Measurements from ENCODE around the gene GOLGA8A.

GOLGA8A gene

GRCh38 chr15:34442891-34443290, 5.3 kb upstream of the GOLGA8A start:
- no peak for TF ChIP-seq SNAI2 (CRISPR knock-in tag; IDR thresholded peaks at IDR 0.05)
- TF ChIP-seq ARNTL (CRISPR knock-in tag; IDR thresholded peaks at IDR 0.05; ENCODE audit: borderline replicate concordance, low read depth), result no peak
- TF ChIP-seq ZFP30 (CRISPR knock-in tag; IDR thresholded peaks at IDR 0.05), result no peak
- no peak for TF ChIP-seq RARB (CRISPR knock-in tag; IDR thresholded peaks at IDR 0.05)
- TF ChIP-seq, protein P1, sequence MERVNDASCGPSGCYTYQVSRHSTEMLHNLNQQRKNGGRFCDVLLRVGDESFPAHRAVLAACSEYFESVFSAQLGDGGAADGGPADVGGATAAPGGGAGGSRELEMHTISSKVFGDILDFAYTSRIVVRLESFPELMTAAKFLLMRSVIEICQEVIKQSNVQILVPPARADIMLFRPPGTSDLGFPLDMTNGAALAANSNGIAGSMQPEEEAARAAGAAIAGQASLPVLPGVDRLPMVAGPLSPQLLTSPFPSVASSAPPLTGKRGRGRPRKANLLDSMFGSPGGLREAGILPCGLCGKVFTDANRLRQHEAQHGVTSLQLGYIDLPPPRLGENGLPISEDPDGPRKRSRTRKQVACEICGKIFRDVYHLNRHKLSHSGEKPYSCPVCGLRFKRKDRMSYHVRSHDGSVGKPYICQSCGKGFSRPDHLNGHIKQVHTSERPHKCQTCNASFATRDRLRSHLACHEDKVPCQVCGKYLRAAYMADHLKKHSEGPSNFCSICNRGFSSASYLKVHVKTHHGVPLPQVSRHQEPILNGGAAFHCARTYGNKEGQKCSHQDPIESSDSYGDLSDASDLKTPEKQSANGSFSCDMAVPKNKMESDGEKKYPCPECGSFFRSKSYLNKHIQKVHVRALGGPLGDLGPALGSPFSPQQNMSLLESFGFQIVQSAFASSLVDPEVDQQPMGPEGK (CRISPR knock-in tag; IDR thresholded peaks at IDR 0.05; ENCODE audit: borderline replicate concordance), result no peak
- ATAC-seq, result no peak

DNA sequence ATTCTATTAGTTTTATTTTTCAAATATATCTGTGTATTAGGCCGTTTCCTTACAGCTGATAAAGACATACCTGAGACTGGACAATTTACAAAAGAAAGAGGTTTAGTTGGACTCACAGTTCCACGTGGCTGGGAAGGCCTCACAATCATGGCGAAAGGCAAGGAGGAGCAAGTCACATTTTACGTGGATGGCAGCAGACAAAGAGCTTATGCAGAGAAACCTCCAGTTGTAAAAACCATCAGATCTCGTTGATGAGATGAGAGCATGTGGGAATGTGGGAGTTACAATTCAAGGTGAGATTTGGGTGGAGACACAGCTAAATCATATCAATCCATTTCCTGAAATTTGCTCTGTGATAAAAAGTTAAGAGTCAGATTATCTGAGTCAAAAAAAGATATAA, 2.3 kb upstream of the GOLGA8A start:
- no peak for ATAC-seq
- TF ChIP-seq ZFP3 (CRISPR knock-in tag; IDR thresholded peaks at IDR 0.05), result no peak
- no peak for TF ChIP-seq ZFP30 (CRISPR knock-in tag; IDR thresholded peaks at IDR 0.05)
- no peak for TF ChIP-seq GLIS3 (CRISPR knock-in tag; IDR thresholded peaks at IDR 0.05)
- no peak for TF ChIP-seq ZC3H10 (CRISPR knock-in tag; IDR thresholded peaks at IDR 0.05)
- no peak for TF ChIP-seq TOX (CRISPR knock-in tag; IDR thresholded peaks at IDR 0.05; ENCODE audit: borderline replicate concordance)
- no peak for TF ChIP-seq PPARA (CRISPR knock-in tag; IDR thresholded peaks at IDR 0.05; ENCODE audit: borderline replicate concordance)
- TF ChIP-seq, protein P2, sequence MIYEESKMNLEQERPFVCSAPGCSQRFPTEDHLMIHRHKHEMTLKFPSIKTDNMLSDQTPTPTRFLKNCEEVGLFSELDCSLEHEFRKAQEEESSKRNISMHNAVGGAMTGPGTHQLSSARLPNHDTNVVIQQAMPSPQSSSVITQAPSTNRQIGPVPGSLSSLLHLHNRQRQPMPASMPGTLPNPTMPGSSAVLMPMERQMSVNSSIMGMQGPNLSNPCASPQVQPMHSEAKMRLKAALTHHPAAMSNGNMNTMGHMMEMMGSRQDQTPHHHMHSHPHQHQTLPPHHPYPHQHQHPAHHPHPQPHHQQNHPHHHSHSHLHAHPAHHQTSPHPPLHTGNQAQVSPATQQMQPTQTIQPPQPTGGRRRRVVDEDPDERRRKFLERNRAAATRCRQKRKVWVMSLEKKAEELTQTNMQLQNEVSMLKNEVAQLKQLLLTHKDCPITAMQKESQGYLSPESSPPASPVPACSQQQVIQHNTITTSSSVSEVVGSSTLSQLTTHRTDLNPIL (CRISPR knock-in tag; IDR thresholded peaks at IDR 0.05; ENCODE audit: low read depth), result no peak
- no peak for TF ChIP-seq RARB (CRISPR knock-in tag; IDR thresholded peaks at IDR 0.05)
- TF ChIP-seq OSR1 (CRISPR knock-in tag; IDR thresholded peaks at IDR 0.05), result no peak
- no peak for TF ChIP-seq SNAI2 (CRISPR knock-in tag; IDR thresholded peaks at IDR 0.05)
- TF ChIP-seq ISL1 (CRISPR knock-in tag; IDR thresholded peaks at IDR 0.05), result no peak
- TF ChIP-seq ZNF8 (CRISPR knock-in tag; IDR thresholded peaks at IDR 0.05), result no peak

GRCh38 chr15:34436956-34437442, 609 bp downstream of the GOLGA8A start:
- no peak for TF ChIP-seq ISL1 (CRISPR knock-in tag; IDR thresholded peaks at IDR 0.05)
- TF ChIP-seq ESRRG (CRISPR knock-in tag; IDR thresholded peaks at IDR 0.05), result no peak
- TF ChIP-seq ZFP30 (CRISPR knock-in tag; IDR thresholded peaks at IDR 0.05), result no peak
- TF ChIP-seq, protein P3, sequence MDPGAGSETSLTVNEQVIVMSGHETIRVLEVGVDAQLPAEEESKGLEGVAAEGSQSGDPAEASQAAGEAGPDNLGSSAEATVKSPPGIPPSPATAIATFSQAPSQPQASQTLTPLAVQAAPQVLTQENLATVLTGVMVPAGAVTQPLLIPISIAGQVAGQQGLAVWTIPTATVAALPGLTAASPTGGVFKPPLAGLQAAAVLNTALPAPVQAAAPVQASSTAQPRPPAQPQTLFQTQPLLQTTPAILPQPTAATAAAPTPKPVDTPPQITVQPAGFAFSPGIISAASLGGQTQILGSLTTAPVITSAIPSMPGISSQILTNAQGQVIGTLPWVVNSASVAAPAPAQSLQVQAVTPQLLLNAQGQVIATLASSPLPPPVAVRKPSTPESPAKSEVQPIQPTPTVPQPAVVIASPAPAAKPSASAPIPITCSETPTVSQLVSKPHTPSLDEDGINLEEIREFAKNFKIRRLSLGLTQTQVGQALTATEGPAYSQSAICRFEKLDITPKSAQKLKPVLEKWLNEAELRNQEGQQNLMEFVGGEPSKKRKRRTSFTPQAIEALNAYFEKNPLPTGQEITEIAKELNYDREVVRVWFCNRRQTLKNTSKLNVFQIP (CRISPR knock-in tag; IDR thresholded peaks at IDR 0.05; ENCODE audit: borderline replicate concordance, low read depth), result no peak
- no peak for TF ChIP-seq ZFP3 (CRISPR knock-in tag; IDR thresholded peaks at IDR 0.05)
- TF ChIP-seq ARNTL (CRISPR knock-in tag; IDR thresholded peaks at IDR 0.05; ENCODE audit: borderline replicate concordance, low read depth), result no peak
- no peak for TF ChIP-seq TOX (CRISPR knock-in tag; IDR thresholded peaks at IDR 0.05; ENCODE audit: borderline replicate concordance)
- ATAC-seq, result peak; percentile 77

GRCh38 chr15:34436126-34436955, 1.3 kb downstream of the GOLGA8A start:
- TF ChIP-seq TSHZ2 (CRISPR knock-in tag; IDR thresholded peaks at IDR 0.05) (no peak), ZC3H10 (CRISPR knock-in tag; IDR thresholded peaks at IDR 0.05) (no peak), TOX (CRISPR knock-in tag; IDR thresholded peaks at IDR 0.05; ENCODE audit: borderline replicate concordance) (no peak), CSRNP3 (CRISPR knock-in tag; IDR thresholded peaks at IDR 0.05) (no peak), RARB (CRISPR knock-in tag; IDR thresholded peaks at IDR 0.05) (no peak), BACH2 (CRISPR knock-in tag; IDR thresholded peaks at IDR 0.05; ENCODE audit: borderline replicate concordance) (no peak)
- TF ChIP-seq, protein P3 (CRISPR knock-in tag; IDR thresholded peaks at IDR 0.05; ENCODE audit: borderline replicate concordance, low read depth), result no peak
- peak; percentile 68 for ATAC-seq

All from SK-N-SH treated with all-trans-retinoic acid at 6 μM for 48 hours (cell line).